Adrenal gland (tissue), 5 donors: ENCODE measurements around the gene OR14C36.

ENCODE experiments used
- CTCF ChIP-seq, 6 experiments: fragments of 450-650 bp in 4 of 6; fragments of 200-600 bp in 2 of 6; sonication (generic) in 1 of 6; IDR thresholded peaks; 1 replicate in 5 of 6; 2 replicates in 1 of 6; pipeline versions ENCODE4 v1.5.1 to v1.8.0; 2016 to 2021; ENCODE audit warnings: antibody characterized with exemption in 6 of 6, mild to moderate bottlenecking in 2 of 6, moderate library complexity in 1 of 6
- POLR2A ChIP-seq, 2 donors: fragments of 450-650 bp; IDR thresholded peaks; one replicate each; pipeline ENCODE4 v1.6.1; 2017; ENCODE audit warnings: antibody characterized with exemption in 2 of 2, mild to moderate bottlenecking in 2 of 2, moderate library complexity in 1 of 2
- donor health status: DM: no; HTN: no; CAD: no.

DNA sequence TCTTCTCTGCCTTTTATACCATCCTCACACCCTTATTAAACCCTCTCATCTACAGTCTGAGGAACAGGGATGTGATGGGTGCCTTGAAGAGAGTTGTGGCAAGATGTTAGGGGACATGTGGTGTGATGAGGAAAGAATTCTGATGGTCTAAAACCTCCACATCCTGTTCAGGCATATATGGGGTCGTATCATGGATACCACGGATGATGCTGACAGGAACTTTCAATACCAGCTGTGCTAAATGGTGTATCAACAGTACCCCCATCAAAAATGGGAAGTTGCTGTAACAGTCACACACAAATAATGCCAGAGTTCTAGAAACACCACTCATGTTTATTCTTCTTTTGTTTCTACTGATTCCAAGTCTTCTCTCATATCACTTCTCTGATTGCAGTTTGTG lies 39.9 kb downstream of the OR14C36 start:
- no peak for TF ChIP-seq CTCF (IDR thresholded peaks at IDR 0.05)
- no peak for TF ChIP-seq POLR2A (IDR thresholded peaks at IDR 0.05)
